GM10248 (cell line): ENCODE measurements around the gene ZNF236.

Experiments used
- CTCF ChIA-PET: fragments of 300-600 bp; sonication (Branson Sonifier 250); formaldehyde crosslinking; extraction: SDS; loops from one replicate; lab custom pipeline; 2021; ENCODE audit warnings: antibody characterized with exemption; lab: Yijun Ruan, JAX
- POLR2A ChIA-PET: fragments of 350-650 bp; sonication (Branson Sonifier 250); formaldehyde crosslinking; extraction: SDS; loops from one replicate; lab custom pipeline; 2020; ENCODE audit warnings: antibody characterized with exemption; lab: Yijun Ruan, JAX
- DNase-seq: peaks from one replicate; pipeline ENCODE4 v3.0.0; 2012; ENCODE audit errors: extremely low spot score
- TF ChIP-seq, protein P1 (sequence below): IDR thresholded peaks from 2 replicates; pipeline ENCODE4 v1.5.1; 2012; ENCODE audit warnings: mild to moderate bottlenecking, low read depth; ENCODE audit errors: extremely low read depth, missing control alignments, control extremely low read depth

Gene ZNF236

DNA sequence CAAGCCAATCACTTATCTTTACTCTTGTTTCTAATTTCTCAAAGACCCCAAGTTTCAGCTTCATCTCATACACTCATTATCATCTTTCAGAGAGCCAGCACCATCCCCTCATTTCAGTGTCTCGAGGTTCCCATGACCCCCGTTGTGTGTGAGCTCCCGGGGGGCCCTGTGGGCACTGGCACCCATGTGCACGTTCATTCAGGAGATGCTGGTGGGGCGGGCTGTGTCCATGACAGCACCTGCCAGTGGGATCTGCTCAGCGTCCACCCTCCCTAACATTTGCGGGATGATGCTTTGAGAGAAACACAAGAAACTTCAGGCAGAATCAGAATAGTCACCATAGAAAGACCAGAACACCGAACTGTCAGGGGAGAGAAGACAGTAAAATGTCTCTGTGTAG, 189.8 kb downstream of the ZNF236 start:
- TF ChIP-seq, protein P1, sequence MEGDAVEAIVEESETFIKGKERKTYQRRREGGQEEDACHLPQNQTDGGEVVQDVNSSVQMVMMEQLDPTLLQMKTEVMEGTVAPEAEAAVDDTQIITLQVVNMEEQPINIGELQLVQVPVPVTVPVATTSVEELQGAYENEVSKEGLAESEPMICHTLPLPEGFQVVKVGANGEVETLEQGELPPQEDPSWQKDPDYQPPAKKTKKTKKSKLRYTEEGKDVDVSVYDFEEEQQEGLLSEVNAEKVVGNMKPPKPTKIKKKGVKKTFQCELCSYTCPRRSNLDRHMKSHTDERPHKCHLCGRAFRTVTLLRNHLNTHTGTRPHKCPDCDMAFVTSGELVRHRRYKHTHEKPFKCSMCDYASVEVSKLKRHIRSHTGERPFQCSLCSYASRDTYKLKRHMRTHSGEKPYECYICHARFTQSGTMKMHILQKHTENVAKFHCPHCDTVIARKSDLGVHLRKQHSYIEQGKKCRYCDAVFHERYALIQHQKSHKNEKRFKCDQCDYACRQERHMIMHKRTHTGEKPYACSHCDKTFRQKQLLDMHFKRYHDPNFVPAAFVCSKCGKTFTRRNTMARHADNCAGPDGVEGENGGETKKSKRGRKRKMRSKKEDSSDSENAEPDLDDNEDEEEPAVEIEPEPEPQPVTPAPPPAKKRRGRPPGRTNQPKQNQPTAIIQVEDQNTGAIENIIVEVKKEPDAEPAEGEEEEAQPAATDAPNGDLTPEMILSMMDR: no peak
- no peak for DNase-seq
- POLR2A ChIA-PET: no interaction called here
- CTCF ChIA-PET: interaction anchor here (1.0 to 5.8 kb wide), 3 partner anchors 8 to 28 kb away, joined by 4 to 40 read pairs (median 11); no protein-coding TSS in a partner anchor

DNA sequence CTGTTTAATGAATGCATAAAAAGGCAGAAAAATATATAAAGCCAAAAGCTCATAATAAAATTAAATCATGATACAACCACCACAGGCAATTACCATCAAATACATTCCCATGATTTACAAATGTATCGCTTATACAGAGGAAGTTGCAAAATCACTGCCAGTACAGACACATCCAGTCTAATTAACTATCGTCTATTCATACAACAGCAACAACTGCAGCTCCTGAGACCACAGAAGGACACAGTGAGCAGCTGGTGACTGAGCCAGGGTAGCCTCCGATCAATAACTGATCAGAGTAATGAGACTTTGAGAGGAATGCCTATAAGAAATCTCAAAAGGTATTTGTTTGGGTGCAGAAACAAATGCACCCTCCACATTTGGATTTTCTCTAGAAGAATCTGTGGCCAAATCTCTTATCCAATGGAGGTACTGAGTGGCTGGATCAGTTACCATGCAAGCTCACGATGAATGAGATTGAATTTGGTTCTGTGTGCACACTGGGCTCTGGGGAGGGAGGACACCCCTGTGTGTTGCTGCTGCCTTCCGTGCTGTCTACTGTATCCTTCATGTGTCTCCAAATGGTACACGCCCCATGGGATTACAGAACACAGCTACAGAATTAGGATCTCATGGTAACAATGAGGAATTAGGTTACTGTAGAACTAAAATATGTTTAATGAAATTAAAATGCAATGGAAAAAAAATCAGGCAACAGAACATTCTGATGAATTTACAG, 190.6 kb downstream of the ZNF236 start:
- ChIA-PET POLR2A (no interaction called here), CTCF (interaction anchor here (1.0 to 5.8 kb wide), 6 partner anchors 9 to 210 kb away, joined by 3 to 40 read pairs (median 5); no protein-coding TSS in a partner anchor)
- TF ChIP-seq, protein P1: no peak
- no peak for DNase-seq

DNA sequence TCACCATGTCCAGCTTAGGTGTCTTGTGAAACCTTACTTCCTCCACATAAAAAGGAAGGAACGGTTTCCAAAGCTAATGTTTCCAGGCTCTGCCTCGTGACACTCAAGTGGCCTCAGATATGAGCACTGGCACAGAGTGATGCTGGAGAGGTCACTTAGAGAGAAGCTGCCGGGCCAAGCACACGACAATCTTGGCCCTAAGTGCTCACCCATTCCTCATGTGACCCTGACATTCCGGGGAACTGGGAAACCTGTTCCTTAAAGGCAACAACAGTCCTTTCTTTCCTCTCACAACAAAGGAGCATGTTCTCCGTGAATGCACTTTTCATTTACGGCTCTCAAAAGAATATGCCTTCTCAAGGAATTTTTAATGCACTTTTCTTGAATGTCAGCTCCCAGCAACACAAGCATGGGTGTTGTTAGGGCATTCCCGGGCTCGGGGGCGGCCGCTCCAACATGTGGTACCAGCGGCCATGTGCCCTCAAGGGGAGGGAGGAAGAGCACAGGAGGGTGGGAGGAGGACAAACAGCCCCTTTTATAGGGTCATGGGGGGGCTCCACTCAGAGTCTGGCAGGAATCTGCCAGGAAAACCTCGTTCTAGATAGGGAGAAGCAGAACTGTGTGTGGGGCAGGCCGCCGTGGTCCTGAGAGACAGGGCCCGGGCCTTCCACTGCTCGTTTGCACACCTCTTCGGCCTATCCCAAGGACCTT, 191.6 kb downstream of the ZNF236 start:
- TF ChIP-seq, protein P1: no peak
- ChIA-PET POLR2A (no interaction called here), CTCF (interaction anchor here (0.9 to 5.8 kb wide), 5 partner anchors 8 to 49 kb away, joined by 3 to 40 read pairs (median 4); no protein-coding TSS in a partner anchor)
- no peak for DNase-seq

DNA sequence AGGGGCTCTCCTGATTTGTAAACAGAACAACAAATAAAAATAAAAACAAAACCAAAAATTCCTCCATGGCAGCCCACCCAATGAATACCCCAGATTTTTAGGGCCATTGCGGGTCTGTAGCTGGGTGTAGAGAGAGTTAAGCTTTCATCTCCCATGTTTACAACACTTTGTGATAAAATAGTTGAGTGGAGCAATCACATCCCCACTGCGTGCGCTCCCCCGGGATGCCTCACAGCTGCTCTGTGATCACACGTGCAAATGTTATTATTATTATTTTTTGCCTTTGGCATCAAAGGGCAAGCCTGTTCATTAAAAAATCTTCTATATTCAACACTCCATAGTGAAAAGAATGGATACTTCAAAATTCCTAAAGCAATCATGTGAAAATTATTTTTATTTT, 192.2 kb downstream of the ZNF236 start:
- POLR2A ChIA-PET: no interaction called here
- DNase-seq: no peak
- CTCF ChIA-PET: interaction anchor here (1.1 to 2.4 kb wide), 3 partner anchors 9 to 30 kb away, joined by 3 to 13 read pairs (median 3); no protein-coding TSS in a partner anchor
- TF ChIP-seq, protein P1: no peak

DNA sequence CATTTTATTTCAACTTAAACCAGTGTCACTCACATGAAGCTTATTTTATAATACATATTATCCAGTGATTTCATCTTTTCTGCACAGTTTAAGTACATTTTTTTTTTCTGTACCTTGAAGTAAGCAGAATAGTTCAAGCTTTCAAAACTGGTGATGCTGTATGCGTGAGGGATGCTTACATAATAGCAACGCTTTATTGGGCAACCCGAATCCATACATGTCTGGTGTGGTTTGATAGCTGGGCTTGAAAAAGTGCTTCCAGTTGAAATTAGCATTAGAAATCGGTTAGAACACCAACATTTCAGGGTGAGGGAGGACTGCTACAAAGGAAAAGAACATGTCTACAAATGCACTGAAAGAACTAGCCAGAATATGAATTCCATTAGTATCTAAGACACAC, 192.8 kb downstream of the ZNF236 start:
- no peak for DNase-seq
- ChIA-PET CTCF (interaction anchor here (1.1 to 2.8 kb wide), 4 partner anchors 9 to 31 kb away, joined by 3 to 13 read pairs (median 6); no protein-coding TSS in a partner anchor), POLR2A (no interaction called here)
- TF ChIP-seq, protein P1: no peak
